GM23338 (cell line): ENCODE results near the gene BICD2. TPM values are rescaled to one million over a fixed set of nuclear protein-coding genes. Genes with fewer than 3 reads are reported as not detected.
A peak's percentile ranks its signal among the peaks of the same experiment; 100 is the strongest.

Experiments used
- ATAC-seq: fragments of 200-7000 bp; cut with Tn5 transposase; 3 replicates; pipeline ENCODE4 v1.9.1; 2020
- DNase-seq: peaks from one replicate; pipeline ENCODE4 v3.0.0-alpha.2; 2015; ENCODE audit warnings: low spot score
- H2AFZ ChIP-seq: fragments of 200-600 bp; sonication (generic); 2 replicates; pipeline ENCODE4 v1.8.0; 2016; ENCODE audit warnings: antibody characterized with exemption, mild to moderate bottlenecking, moderate library complexity
- H3F3A ChIP-seq: fragments of 200-600 bp; sonication (generic); replicated peaks from 2 replicates; pipeline ENCODE4 v1.8.0; 2017; ENCODE audit warnings: antibody characterized with exemption, mixed run types, low read depth
- H3K27ac ChIP-seq: fragments of 200-600 bp; sonication (generic); 2 replicates; pipeline ENCODE4 v1.6.1; 2016; ENCODE audit warnings: low read depth
- H3K27me3 ChIP-seq: fragments of 200-600 bp; sonication (generic); 2 replicates; pipeline ENCODE4 v1.8.0; 2016; ENCODE audit warnings: mild to moderate bottlenecking, mixed run types, moderate library complexity; ENCODE audit not compliant: insufficient read depth
- H3K36me3 ChIP-seq: fragments of 200-600 bp; sonication (generic); 2 replicates; pipeline ENCODE4 v1.8.0; 2016; ENCODE audit warnings: mild to moderate bottlenecking; ENCODE audit not compliant: insufficient read depth
- H3K4me1 ChIP-seq: fragments of 200-600 bp; sonication (generic); 2 replicates; pipeline ENCODE4 v1.8.0; 2016; ENCODE audit warnings: mild to moderate bottlenecking, moderate library complexity; ENCODE audit not compliant: insufficient read depth
- H3K4me2 ChIP-seq: fragments of 200-600 bp; sonication (generic); 2 replicates; pipeline ENCODE4 v1.7.1; 2017; ENCODE audit warnings: mixed run types
- H3K4me3 ChIP-seq: fragments of 200-600 bp; sonication (generic); 2 replicates; pipeline ENCODE4 v1.6.1; 2016; ENCODE audit warnings: mixed run types
- H3K79me2 ChIP-seq: fragments of 200-600 bp; sonication (generic); replicated peaks from 2 replicates; pipeline ENCODE4 v1.8.0; 2017; ENCODE audit warnings: mild to moderate bottlenecking; ENCODE audit not compliant: insufficient read depth
- H3K9me2 ChIP-seq: fragments of 200-600 bp; sonication (generic); 2 replicates; pipeline ENCODE4 v1.8.0; 2017; ENCODE audit not compliant: insufficient read depth
- H4K20me1 ChIP-seq: fragments of 200-600 bp; sonication (generic); replicated peaks from 2 replicates; pipeline ENCODE4 v1.8.0; 2017; ENCODE audit warnings: mild to moderate bottlenecking; ENCODE audit not compliant: insufficient read depth
- H3K27ac Mint-ChIP-seq: 2 replicates; pipeline ENCODE4 v1.8.0; 2020; ENCODE audit warnings: inconsistent platforms, mild to moderate bottlenecking, moderate library complexity, mixed read lengths
- H3K27me3 Mint-ChIP-seq: 3 replicates; pipeline ENCODE4 v1.8.0; 2022; ENCODE audit warnings: low read depth, mild to moderate bottlenecking, moderate library complexity, mixed read lengths, inconsistent platforms; ENCODE audit not compliant: insufficient read depth, poor library complexity
- H3K36me3 Mint-ChIP-seq: 3 replicates; pipeline ENCODE4 v1.8.0; 2021; ENCODE audit warnings: low read depth, mild to moderate bottlenecking, inconsistent platforms, moderate library complexity, mixed read lengths
- H3K4me1 Mint-ChIP-seq: 3 replicates; pipeline ENCODE4 v1.8.0; 2020; ENCODE audit warnings: mild to moderate bottlenecking, inconsistent platforms, mixed read lengths
- H3K4me3 Mint-ChIP-seq: 3 replicates; pipeline ENCODE4 v1.8.0; 2021; ENCODE audit warnings: moderate library complexity, mild to moderate bottlenecking, inconsistent platforms, mixed read lengths
- H3K9me3 Mint-ChIP-seq: 3 replicates; pipeline ENCODE4 v1.8.0; 2020; ENCODE audit warnings: moderate library complexity, mild to moderate bottlenecking, inconsistent platforms, mixed read lengths
- CREB1 ChIP-seq: fragments of 250-450 bp; sonication (Bioruptor Pico); IDR thresholded peaks from 2 replicates; pipeline ENCODE4 v1.5.0; 2020; ENCODE audit warnings: low read depth, mild to moderate bottlenecking, moderate library complexity
- EZH2 ChIP-seq: fragments of 200-600 bp; sonication (generic); IDR thresholded peaks from one replicate; pipeline ENCODE4 v1.8.0; 2017; ENCODE audit warnings: antibody characterized with exemption, mild to moderate bottlenecking, low read depth; ENCODE audit not compliant: unreplicated experiment
- EZH2phosphoT487 ChIP-seq: fragments of 200-600 bp; sonication (generic); IDR thresholded peaks from one replicate; pipeline ENCODE4 v1.8.1; 2018; ENCODE audit warnings: antibody characterized with exemption; ENCODE audit not compliant: unreplicated experiment
- JUNB ChIP-seq: IDR thresholded peaks from one replicate; pipeline ENCODE4 v1.6.1; 2016; ENCODE audit warnings: antibody characterized with exemption; ENCODE audit not compliant: unreplicated experiment
- NANOG ChIP-seq: IDR thresholded peaks from 2 replicates; pipeline ENCODE4 v1.6.1; 2016; ENCODE audit warnings: antibody characterized with exemption, borderline replicate concordance
- POLR2AphosphoS5 ChIP-seq: IDR thresholded peaks from 2 replicates; pipeline ENCODE4 v1.6.1; 2016; ENCODE audit warnings: antibody characterized with exemption, low read depth
- STAT1 ChIP-seq: IDR thresholded peaks from one replicate; pipeline ENCODE4 v1.6.1; 2016; ENCODE audit warnings: antibody characterized with exemption; ENCODE audit not compliant: unreplicated experiment
- ZNF114 ChIP-seq: fragments of 250-450 bp; sonication (Bioruptor Pico); IDR thresholded peaks from 2 replicates; pipeline ENCODE4 v1.5.0; 2020; ENCODE audit warnings: mild to moderate bottlenecking, moderate library complexity
- ZNF331 ChIP-seq: fragments of 250-450 bp; sonication (Bioruptor Pico); IDR thresholded peaks from 2 replicates; pipeline ENCODE4 v1.5.0; 2020; ENCODE audit warnings: low read depth, mild to moderate bottlenecking, moderate library complexity
- polyA plus RNA-seq: library from polyadenylated mRNA; unstranded; fragments of >200 nt; fragmentation: Nextera tagmentation; extraction: Ambion mirVana; gene quantifications from 2 replicates; pipeline ENCODE4 v1.2.1, GENCODE V29; 2016
- total RNA-seq: library from RNA; depleted of rRNA; stranded (reverse); fragments of >200 nt; shearing (Covaris generic); gene quantifications from 2 replicates; pipeline ENCODE4 v1.2.3, GENCODE V29; 2014
- TF ChIP-seq, protein P1 (sequence below): IDR thresholded peaks from one replicate; pipeline ENCODE4 v1.6.1; 2018; ENCODE audit warnings: antibody characterized with exemption; ENCODE audit not compliant: unreplicated experiment
- TF ChIP-seq, protein P2 (sequence below): fragments of 250-450 bp; sonication (Bioruptor Pico); IDR thresholded peaks from 2 replicates; pipeline ENCODE4 v1.5.0; 2020; ENCODE audit warnings: mild to moderate bottlenecking, moderate library complexity
- TF ChIP-seq, protein P3 (sequence below): IDR thresholded peaks from 2 replicates; pipeline ENCODE4 v1.6.1; 2016; ENCODE audit warnings: antibody characterized with exemption
- TF ChIP-seq, protein P4 (sequence below), 2 experiments: fragments of 200-600 bp in 1 of 2; sonication (generic) in 1 of 2; conservative IDR thresholded peaks; 2 replicates each; pipeline versions ENCODE4 v1.5.1 to v1.6.1; 2016 to 2017; ENCODE audit warnings: antibody characterized with exemption in 2 of 2, low read depth in 2 of 2, mild to moderate bottlenecking in 2 of 2, moderate library complexity in 1 of 2

The BICD2 gene
- total and polyA plus RNA-seq, 2 experiments from 2014 or later: 8.7 to 34.3 TPM

DNA sequence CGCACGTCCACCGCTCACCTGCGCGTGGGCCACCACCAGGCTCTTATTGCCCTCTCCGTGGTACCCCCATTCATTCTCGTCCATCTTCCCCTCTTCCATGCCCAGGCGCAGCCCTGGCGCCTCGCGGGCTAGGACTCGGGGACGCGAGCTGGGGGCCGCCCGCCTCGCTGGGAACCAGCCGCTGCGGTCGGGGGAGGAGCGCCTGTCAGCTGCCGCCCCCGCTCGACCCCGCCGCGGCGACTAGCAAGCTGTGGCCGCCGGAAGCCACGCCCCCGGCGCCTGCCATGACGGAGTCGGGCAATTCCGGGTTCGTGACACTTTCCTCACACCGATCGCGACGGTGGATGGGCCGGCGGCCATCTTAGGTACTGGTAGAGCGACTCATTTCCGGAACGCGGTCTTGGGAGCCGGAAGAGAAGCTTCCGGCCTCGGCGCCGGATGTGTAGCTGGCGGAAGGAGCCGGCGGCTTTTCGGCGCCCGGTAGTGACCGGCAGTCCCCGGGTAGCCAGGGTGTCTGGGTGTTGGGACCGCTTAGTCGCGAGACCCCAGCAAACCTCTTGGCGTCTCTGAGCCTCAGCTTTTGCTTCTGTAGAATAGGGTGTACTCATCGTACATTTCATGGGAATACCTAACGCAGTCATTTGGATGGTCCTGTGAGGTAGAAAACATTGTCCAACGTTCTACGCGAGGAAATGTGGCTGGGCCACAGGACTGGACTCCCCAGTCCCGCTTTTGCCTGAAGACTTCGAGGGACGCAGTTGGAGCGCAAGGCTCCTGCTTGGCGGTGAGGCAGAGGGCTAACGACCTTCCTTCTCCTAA, 94.5 kb downstream of the BICD2 start, which contains the start of gene IPPK:
Gene IPPK, minus strand, starts transcription at position 242 of the 819 bp plus-strand sequence. Its CDS starts 143 bp downstream, at position 99.
- TF ChIP-seq ZNF331 (CRISPR knock-in tag): no peak
- TF ChIP-seq, protein P1, sequence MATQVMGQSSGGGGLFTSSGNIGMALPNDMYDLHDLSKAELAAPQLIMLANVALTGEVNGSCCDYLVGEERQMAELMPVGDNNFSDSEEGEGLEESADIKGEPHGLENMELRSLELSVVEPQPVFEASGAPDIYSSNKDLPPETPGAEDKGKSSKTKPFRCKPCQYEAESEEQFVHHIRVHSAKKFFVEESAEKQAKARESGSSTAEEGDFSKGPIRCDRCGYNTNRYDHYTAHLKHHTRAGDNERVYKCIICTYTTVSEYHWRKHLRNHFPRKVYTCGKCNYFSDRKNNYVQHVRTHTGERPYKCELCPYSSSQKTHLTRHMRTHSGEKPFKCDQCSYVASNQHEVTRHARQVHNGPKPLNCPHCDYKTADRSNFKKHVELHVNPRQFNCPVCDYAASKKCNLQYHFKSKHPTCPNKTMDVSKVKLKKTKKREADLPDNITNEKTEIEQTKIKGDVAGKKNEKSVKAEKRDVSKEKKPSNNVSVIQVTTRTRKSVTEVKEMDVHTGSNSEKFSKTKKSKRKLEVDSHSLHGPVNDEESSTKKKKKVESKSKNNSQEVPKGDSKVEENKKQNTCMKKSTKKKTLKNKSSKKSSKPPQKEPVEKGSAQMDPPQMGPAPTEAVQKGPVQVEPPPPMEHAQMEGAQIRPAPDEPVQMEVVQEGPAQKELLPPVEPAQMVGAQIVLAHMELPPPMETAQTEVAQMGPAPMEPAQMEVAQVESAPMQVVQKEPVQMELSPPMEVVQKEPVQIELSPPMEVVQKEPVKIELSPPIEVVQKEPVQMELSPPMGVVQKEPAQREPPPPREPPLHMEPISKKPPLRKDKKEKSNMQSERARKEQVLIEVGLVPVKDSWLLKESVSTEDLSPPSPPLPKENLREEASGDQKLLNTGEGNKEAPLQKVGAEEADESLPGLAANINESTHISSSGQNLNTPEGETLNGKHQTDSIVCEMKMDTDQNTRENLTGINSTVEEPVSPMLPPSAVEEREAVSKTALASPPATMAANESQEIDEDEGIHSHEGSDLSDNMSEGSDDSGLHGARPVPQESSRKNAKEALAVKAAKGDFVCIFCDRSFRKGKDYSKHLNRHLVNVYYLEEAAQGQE: no peak
- TF ChIP-seq EZH2phosphoT487: no peak
- peak; percentile 91 for TF ChIP-seq CREB1
- TF ChIP-seq, protein P2, sequence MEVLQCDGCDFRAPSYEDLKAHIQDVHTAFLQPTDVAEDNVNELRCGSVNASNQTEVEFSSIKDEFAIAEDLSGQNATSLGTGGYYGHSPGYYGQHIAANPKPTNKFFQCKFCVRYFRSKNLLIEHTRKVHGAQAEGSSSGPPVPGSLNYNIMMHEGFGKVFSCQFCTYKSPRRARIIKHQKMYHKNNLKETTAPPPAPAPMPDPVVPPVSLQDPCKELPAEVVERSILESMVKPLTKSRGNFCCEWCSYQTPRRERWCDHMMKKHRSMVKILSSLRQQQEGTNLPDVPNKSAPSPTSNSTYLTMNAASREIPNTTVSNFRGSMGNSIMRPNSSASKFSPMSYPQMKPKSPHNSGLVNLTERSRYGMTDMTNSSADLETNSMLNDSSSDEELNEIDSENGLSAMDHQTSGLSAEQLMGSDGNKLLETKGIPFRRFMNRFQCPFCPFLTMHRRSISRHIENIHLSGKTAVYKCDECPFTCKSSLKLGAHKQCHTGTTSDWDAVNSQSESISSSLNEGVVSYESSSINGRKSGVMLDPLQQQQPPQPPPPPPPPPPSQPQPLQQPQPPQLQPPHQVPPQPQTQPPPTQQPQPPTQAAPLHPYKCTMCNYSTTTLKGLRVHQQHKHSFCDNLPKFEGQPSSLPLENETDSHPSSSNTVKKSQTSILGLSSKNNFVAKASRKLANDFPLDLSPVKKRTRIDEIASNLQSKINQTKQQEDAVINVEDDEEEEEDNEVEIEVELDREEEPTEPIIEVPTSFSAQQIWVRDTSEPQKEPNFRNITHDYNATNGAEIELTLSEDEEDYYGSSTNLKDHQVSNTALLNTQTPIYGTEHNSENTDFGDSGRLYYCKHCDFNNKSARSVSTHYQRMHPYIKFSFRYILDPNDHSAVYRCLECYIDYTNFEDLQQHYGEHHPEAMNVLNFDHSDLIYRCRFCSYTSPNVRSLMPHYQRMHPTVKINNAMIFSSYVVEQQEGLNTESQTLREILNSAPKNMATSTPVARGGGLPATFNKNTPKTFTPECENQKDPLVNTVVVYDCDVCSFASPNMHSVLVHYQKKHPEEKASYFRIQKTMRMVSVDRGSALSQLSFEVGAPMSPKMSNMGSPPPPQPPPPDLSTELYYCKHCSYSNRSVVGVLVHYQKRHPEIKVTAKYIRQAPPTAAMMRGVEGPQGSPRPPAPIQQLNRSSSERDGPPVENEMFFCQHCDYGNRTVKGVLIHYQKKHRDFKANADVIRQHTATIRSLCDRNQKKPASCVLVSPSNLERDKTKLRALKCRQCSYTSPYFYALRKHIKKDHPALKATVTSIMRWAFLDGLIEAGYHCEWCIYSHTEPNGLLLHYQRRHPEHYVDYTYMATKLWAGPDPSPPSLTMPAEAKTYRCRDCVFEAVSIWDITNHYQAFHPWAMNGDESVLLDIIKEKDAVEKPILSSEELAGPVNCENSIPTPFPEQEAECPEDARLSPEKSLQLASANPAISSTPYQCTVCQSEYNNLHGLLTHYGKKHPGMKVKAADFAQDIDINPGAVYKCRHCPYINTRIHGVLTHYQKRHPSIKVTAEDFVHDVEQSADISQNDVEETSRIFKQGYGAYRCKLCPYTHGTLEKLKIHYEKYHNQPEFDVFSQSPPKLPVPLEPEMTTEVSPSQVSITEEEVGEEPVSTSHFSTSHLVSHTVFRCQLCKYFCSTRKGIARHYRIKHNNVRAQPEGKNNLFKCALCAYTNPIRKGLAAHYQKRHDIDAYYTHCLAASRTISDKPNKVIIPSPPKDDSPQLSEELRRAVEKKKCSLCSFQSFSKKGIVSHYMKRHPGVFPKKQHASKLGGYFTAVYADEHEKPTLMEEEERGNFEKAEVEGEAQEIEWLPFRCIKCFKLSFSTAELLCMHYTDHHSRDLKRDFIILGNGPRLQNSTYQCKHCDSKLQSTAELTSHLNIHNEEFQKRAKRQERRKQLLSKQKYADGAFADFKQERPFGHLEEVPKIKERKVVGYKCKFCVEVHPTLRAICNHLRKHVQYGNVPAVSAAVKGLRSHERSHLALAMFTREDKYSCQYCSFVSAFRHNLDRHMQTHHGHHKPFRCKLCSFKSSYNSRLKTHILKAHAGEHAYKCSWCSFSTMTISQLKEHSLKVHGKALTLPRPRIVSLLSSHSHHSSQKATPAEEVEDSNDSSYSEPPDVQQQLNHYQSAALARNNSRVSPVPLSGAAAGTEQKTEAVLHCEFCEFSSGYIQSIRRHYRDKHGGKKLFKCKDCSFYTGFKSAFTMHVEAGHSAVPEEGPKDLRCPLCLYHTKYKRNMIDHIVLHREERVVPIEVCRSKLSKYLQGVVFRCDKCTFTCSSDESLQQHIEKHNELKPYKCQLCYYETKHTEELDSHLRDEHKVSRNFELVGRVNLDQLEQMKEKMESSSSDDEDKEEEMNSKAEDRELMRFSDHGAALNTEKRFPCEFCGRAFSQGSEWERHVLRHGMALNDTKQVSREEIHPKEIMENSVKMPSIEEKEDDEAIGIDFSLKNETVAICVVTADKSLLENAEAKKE (CRISPR knock-in tag): no peak
- TF ChIP-seq POLR2AphosphoS5: peak; percentile 88
- TF ChIP-seq JUNB: no peak
- TF ChIP-seq ZNF114 (CRISPR knock-in tag): no peak
- no peak for TF ChIP-seq STAT1
- TF ChIP-seq EZH2: no peak
- TF ChIP-seq, protein P3, sequence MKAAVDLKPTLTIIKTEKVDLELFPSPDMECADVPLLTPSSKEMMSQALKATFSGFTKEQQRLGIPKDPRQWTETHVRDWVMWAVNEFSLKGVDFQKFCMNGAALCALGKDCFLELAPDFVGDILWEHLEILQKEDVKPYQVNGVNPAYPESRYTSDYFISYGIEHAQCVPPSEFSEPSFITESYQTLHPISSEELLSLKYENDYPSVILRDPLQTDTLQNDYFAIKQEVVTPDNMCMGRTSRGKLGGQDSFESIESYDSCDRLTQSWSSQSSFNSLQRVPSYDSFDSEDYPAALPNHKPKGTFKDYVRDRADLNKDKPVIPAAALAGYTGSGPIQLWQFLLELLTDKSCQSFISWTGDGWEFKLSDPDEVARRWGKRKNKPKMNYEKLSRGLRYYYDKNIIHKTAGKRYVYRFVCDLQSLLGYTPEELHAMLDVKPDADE: peak; percentile 96
- no peak for TF ChIP-seq NANOG
- TF ChIP-seq, protein P4, sequence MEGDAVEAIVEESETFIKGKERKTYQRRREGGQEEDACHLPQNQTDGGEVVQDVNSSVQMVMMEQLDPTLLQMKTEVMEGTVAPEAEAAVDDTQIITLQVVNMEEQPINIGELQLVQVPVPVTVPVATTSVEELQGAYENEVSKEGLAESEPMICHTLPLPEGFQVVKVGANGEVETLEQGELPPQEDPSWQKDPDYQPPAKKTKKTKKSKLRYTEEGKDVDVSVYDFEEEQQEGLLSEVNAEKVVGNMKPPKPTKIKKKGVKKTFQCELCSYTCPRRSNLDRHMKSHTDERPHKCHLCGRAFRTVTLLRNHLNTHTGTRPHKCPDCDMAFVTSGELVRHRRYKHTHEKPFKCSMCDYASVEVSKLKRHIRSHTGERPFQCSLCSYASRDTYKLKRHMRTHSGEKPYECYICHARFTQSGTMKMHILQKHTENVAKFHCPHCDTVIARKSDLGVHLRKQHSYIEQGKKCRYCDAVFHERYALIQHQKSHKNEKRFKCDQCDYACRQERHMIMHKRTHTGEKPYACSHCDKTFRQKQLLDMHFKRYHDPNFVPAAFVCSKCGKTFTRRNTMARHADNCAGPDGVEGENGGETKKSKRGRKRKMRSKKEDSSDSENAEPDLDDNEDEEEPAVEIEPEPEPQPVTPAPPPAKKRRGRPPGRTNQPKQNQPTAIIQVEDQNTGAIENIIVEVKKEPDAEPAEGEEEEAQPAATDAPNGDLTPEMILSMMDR (conservative IDR thresholded peaks at IDR 0.05; ENCODE audit: low read depth in 2 of 2): no peak
- Mint-ChIP-seq H3K4me3 (peak within 1 kb of the TSS; percentile 96), H3K9me3 (no peaks in the 10 kb centered on the region), H3K4me1 (peaks cover 15% of the 10 kb centered on the region), H3K27ac (peak within 1 kb of the TSS; percentile 95), H3K36me3 (peaks cover 7% of the 10 kb centered on the region; the same call in 1 of the 3 replicates), H3K27me3 (peaks cover 6% of the 10 kb centered on the region)
- Histone ChIP-seq H3K4me2 (peak within 1 kb of the TSS; percentile 99), H2AFZ (peak within 1 kb of the TSS; percentile 99), H3K27me3 (no peaks in the 10 kb centered on the region), H3K79me2 (peaks cover 51% of the 10 kb centered on the region), H3K4me3 (peak within 1 kb of the TSS; percentile 99), H3F3A (peaks cover 5% of the 10 kb centered on the region; the same call in 1 of the 2 replicates), H3K36me3 (no peaks in the 10 kb centered on the region), H3K9me2 (no peaks in the 10 kb centered on the region), H3K27ac (peak within 1 kb of the TSS; percentile 92), H3K4me1 (peaks cover 12% of the 10 kb centered on the region; the same call in 1 of the 2 replicates), H4K20me1 (peaks cover 6% of the 10 kb centered on the region)
- ATAC-seq: peak; percentile 93
- peak; percentile 99 for DNase-seq
